ENCODE measurements around the gene PFN1. TPM values are rescaled to one million over a fixed set of nuclear protein-coding genes. Genes with fewer than 3 reads are reported as not detected.
A peak's percentile ranks its signal among the peaks of the same experiment; 100 is the strongest.

The PFN1 gene
- total RNA-seq, 2 donors from 2014 or later, result 806 to 1,230 TPM

- Histone ChIP-seq H3K4me1 (ENCODE audit: control insufficient read depth in 1 of 2, low read depth in 2 of 2) (peaks cover 30 to 62% of the 10 kb centered on the region in 2 donors), H3K9me3 (no peaks in the 10 kb centered on the region), H3K27me3 (replicated peaks; ENCODE audit: insufficient read depth) (no peaks in the 10 kb centered on the region), H3K27ac (peak overlapping the region; percentile 73 to 97), H3K4me3 (no peak overlapping the region), H3K36me3 (peaks cover 6% of the 10 kb centered on the region)
- ATAC-seq (ENCODE audit: insufficient number of reproducible peaks, low FRiP score, low read depth), result no peak
- DNase-seq (ENCODE audit: low spot score), result no peak
- no peak for TF ChIP-seq CTCF (IDR thresholded peaks at IDR 0.05)
Measured at GRCh38 chr17:4944163-4944553, 4.2 kb downstream of the PFN1 start.

- peaks cover 7% of the 10 kb centered on the region for H3K36me3 ChIP-seq
Measured at GRCh38 chr17:4942760-4943508, 5.4 kb downstream of the PFN1 start.

GRCh38 chr17:4941319-4941610 lies 7.1 kb downstream of the PFN1 start:
- Histone ChIP-seq H3K9me3 (no peaks in the 10 kb centered on the region), H3K4me3 (peak overlapping the region; percentile 92), H3K4me1 (ENCODE audit: control insufficient read depth in 1 of 2, low read depth in 2 of 2) (peaks cover 38 to 69% of the 10 kb centered on the region in 2 donors), H3K27me3 (replicated peaks; ENCODE audit: insufficient read depth) (no peaks in the 10 kb centered on the region), H3K36me3 (peaks cover 24% of the 10 kb centered on the region), H3K27ac (peak overlapping the region; percentile 76 to 95)
- ATAC-seq (ENCODE audit: insufficient number of reproducible peaks, low FRiP score, low read depth) (no peak), DNase-seq (ENCODE audit: low spot score) (no peak)
- no peak for TF ChIP-seq CTCF (IDR thresholded peaks at IDR 0.05)

More at GRCh38 chr17:4942760-4943508, 5.4 kb downstream of the PFN1 start:
- Histone ChIP-seq H3K4me3 (no peak overlapping the region), H3K4me1 (ENCODE audit: control insufficient read depth in 1 of 2, low read depth in 2 of 2) (peaks cover 39 to 73% of the 10 kb centered on the region in 2 donors), H3K27ac (peak overlapping the region in 1 of 2 donors; percentile 50), H3K9me3 (no peaks in the 10 kb centered on the region), H3K27me3 (replicated peaks; ENCODE audit: insufficient read depth) (no peaks in the 10 kb centered on the region)
- DNase-seq (ENCODE audit: low spot score) (no peak), ATAC-seq (ENCODE audit: insufficient number of reproducible peaks, low FRiP score, low read depth) (no peak)
- no peak for TF ChIP-seq CTCF (IDR thresholded peaks at IDR 0.05)

- Histone ChIP-seq H3K4me1 (ENCODE audit: control insufficient read depth in 1 of 2, low read depth in 2 of 2) (peaks cover 34 to 64% of the 10 kb centered on the region in 2 donors), H3K27me3 (replicated peaks; ENCODE audit: insufficient read depth) (no peaks in the 10 kb centered on the region), H3K4me3 (peak overlapping the region; percentile 92), H3K36me3 (peaks cover 25% of the 10 kb centered on the region), H3K27ac (peak overlapping the region; percentile 76 to 95), H3K9me3 (no peaks in the 10 kb centered on the region)
- ATAC-seq (ENCODE audit: insufficient number of reproducible peaks, low FRiP score, low read depth), result no peak
- TF ChIP-seq CTCF (IDR thresholded peaks at IDR 0.05), result no peak
- DNase-seq (ENCODE audit: low spot score), result no peak
Measured at GRCh38 chr17:4940555-4941318, 7.6 kb downstream of the PFN1 start.

- peak within 1 kb of the TSS; percentile 76 to 95 for H3K27ac ChIP-seq
- H3K4me1 ChIP-seq (ENCODE audit: control insufficient read depth in 1 of 2, low read depth in 2 of 2), result peaks cover 26 to 56% of the 10 kb centered on the region in 2 donors
- H3K36me3 ChIP-seq, result peaks cover 22% of the 10 kb centered on the region
- DNase-seq (ENCODE audit: low spot score) (peak; percentile 88), ATAC-seq (ENCODE audit: insufficient number of reproducible peaks, low FRiP score, low read depth) (peak; percentile 95)
- H3K9me3 ChIP-seq, result no peaks in the 10 kb centered on the region
- H3K27me3 ChIP-seq (replicated peaks; ENCODE audit: insufficient read depth), result no peaks in the 10 kb centered on the region
- TF ChIP-seq CTCF (IDR thresholded peaks at IDR 0.05), result peak; percentile 16
- peak within 1 kb of the TSS; percentile 92 for H3K4me3 ChIP-seq
Measured at GRCh38 chr17:4939796-4940554, 8.4 kb downstream of the PFN1 start, which contains the start of the genes RNF167 and SLC25A11. RNF167 (plus strand) TSS chr17:4940268; CDS start chr17:4940910, 642 bp downstream. SLC25A11 (minus strand) TSS chr17:4940046; CDS start chr17:4939910, 136 bp downstream.

All from thoracic aorta (tissue), 2 donors.